H9 (cell line): ENCODE measurements around the gene HSPBP1. TPM values are rescaled to one million over a fixed set of nuclear protein-coding genes. Genes with fewer than 3 reads are reported as not detected.

Source experiments
- DNase-seq: peaks from one replicate; pipeline ENCODE4 v3.0.0-alpha.2; 2017
- H2AFZ ChIP-seq: one replicate; pipeline ENCODE4 v1.6.1; 2013; ENCODE audit warnings: mild to moderate bottlenecking, low read length, control low read depth, moderate library complexity
- H2AK5ac ChIP-seq: 2 replicates; pipeline ENCODE4 v1.6.1; 2013; ENCODE audit warnings: low read length, control low read depth, mixed read lengths; ENCODE audit not compliant: insufficient read length
- H2BK120ac ChIP-seq: one replicate; pipeline ENCODE4 v1.6.1; 2013; ENCODE audit warnings: low read depth, mild to moderate bottlenecking, low read length, control low read depth, inconsistent platforms; ENCODE audit not compliant: poor library complexity, severe bottlenecking
- H2BK12ac ChIP-seq: 2 replicates; pipeline ENCODE4 v1.6.1; 2013; ENCODE audit warnings: low read length, control low read depth, mixed read lengths, low read depth; ENCODE audit not compliant: insufficient read length
- H2BK15ac ChIP-seq: 2 replicates; pipeline ENCODE4 v1.6.1; 2013; ENCODE audit warnings: low read depth, low read length, control low read depth
- H2BK20ac ChIP-seq: one replicate; pipeline ENCODE4 v1.6.1; 2013; ENCODE audit warnings: low read depth, mild to moderate bottlenecking, low read length, control low read depth, inconsistent platforms; ENCODE audit not compliant: poor library complexity, severe bottlenecking
- H2BK5ac ChIP-seq: 2 replicates; pipeline ENCODE4 v1.6.1; 2013; ENCODE audit warnings: low read length, control low read depth, mixed read lengths; ENCODE audit not compliant: insufficient read length
- H3K14ac ChIP-seq: 2 replicates; pipeline ENCODE4 v1.6.1; 2013; ENCODE audit warnings: low read length, control low read depth; ENCODE audit not compliant: insufficient read depth
- H3K18ac ChIP-seq: 2 replicates; pipeline ENCODE4 v1.6.1; 2013; ENCODE audit warnings: low read depth, mild to moderate bottlenecking, mixed read lengths, low read length, control low read depth; ENCODE audit not compliant: insufficient read length
- H3K23ac ChIP-seq: 2 replicates; pipeline ENCODE4 v1.6.1; 2013; ENCODE audit warnings: low read length, control low read depth, mixed read lengths, low read depth; ENCODE audit not compliant: insufficient read length
- H3K23me2 ChIP-seq: 2 replicates; pipeline ENCODE4 v1.6.1; 2013; ENCODE audit warnings: low read depth, mild to moderate bottlenecking, mixed read lengths, low read length, control low read depth; ENCODE audit not compliant: insufficient read length, poor library complexity, severe bottlenecking
- H3K27ac ChIP-seq: 2 replicates; pipeline ENCODE4 v1.5.1; 2013; ENCODE audit warnings: low read length, control low read depth, mixed read lengths, low read depth; ENCODE audit not compliant: insufficient read length
- H3K27me3 ChIP-seq: 2 replicates; pipeline ENCODE4 v1.6.1; 2013; ENCODE audit warnings: low read length, control low read depth, inconsistent platforms; ENCODE audit not compliant: insufficient read depth
- H3K4ac ChIP-seq: 2 replicates; pipeline ENCODE4 v1.6.1; 2013; ENCODE audit warnings: low read depth, mild to moderate bottlenecking, control low read depth, inconsistent platforms, low read length, moderate library complexity
- H3K4me1 ChIP-seq: 2 replicates; pipeline ENCODE4 v1.6.1; 2013; ENCODE audit warnings: low read length, control low read depth, inconsistent platforms; ENCODE audit not compliant: insufficient read depth
- H3K4me2 ChIP-seq: 2 replicates; pipeline ENCODE4 v1.6.1; 2013; ENCODE audit warnings: low read length, control low read depth, mixed read lengths; ENCODE audit not compliant: insufficient read length, insufficient read depth
- H3K56ac ChIP-seq: 2 replicates; pipeline ENCODE4 v1.6.1; 2013; ENCODE audit warnings: low read depth, mild to moderate bottlenecking, mixed read lengths, low read length, control low read depth; ENCODE audit not compliant: insufficient read length
- H3K79me1 ChIP-seq: 2 replicates; pipeline ENCODE4 v1.6.1; 2013; ENCODE audit warnings: low read depth, mild to moderate bottlenecking, moderate library complexity, low read length, control low read depth, inconsistent platforms; ENCODE audit not compliant: insufficient read depth, poor library complexity, severe bottlenecking
- H3K79me2 ChIP-seq: 2 replicates; pipeline ENCODE4 v1.6.1; 2013; ENCODE audit warnings: low read length, control low read depth, inconsistent platforms; ENCODE audit not compliant: insufficient read depth
- H3K9ac ChIP-seq: 2 replicates; pipeline ENCODE4 v1.6.1; 2013; ENCODE audit warnings: low read length, control low read depth, mixed read lengths; ENCODE audit not compliant: insufficient read length; ENCODE audit errors: extremely low read depth
- H3K9me3 ChIP-seq: one replicate; pipeline ENCODE4 v1.6.1; 2013; ENCODE audit warnings: low read depth, low read length, inconsistent platforms; ENCODE audit not compliant: control insufficient read depth
- H3T11ph ChIP-seq: one replicate; pipeline ENCODE4 v1.6.1; 2013; ENCODE audit warnings: mild to moderate bottlenecking, low read length, control low read depth, inconsistent platforms
- H4K20me1 ChIP-seq: one replicate; pipeline ENCODE4 v1.6.1; 2013; ENCODE audit not compliant: control insufficient read depth, insufficient read length, insufficient read depth
- H4K5ac ChIP-seq: 2 replicates; pipeline ENCODE4 v1.6.1; 2013; ENCODE audit warnings: low read depth, mild to moderate bottlenecking, mixed read lengths, low read length, control low read depth; ENCODE audit not compliant: insufficient read length
- H4K8ac ChIP-seq: replicated peaks from 2 replicates; pipeline ENCODE4 v1.6.1; 2013; ENCODE audit warnings: low read length, control low read depth, mixed read lengths, low read depth; ENCODE audit not compliant: insufficient read length
- H4K91ac ChIP-seq: 2 replicates; pipeline ENCODE4 v1.6.1; 2013; ENCODE audit warnings: low read depth, mild to moderate bottlenecking, moderate library complexity, mixed read lengths, low read length, control low read depth; ENCODE audit not compliant: insufficient read length
- H3K27ac Mint-ChIP-seq, 3 experiments: 2 replicates in 2 of 3; 3 replicates in 1 of 3; pipeline ENCODE4 v1.8.0; 2020 to 2021; ENCODE audit warnings: mixed read lengths in 3 of 3, mild to moderate bottlenecking in 1 of 3, moderate library complexity in 1 of 3
- H3K27me3 Mint-ChIP-seq: 2 replicates; pipeline ENCODE4 v1.8.0; 2021; ENCODE audit warnings: low read depth, mild to moderate bottlenecking, moderate library complexity, mixed read lengths
- H3K36me3 Mint-ChIP-seq, 3 experiments: 2 replicates in 2 of 3; 3 replicates in 1 of 3; pipeline ENCODE4 v1.8.0; 2020 to 2021; ENCODE audit warnings: low read depth in 3 of 3, mixed read lengths in 3 of 3; ENCODE audit not compliant: insufficient read depth in 1 of 3
- H3K4me1 Mint-ChIP-seq, 2 experiments: 2 replicates each; pipeline ENCODE4 v1.8.0; 2020; ENCODE audit warnings: mixed read lengths in 2 of 2
- H3K4me3 Mint-ChIP-seq, 2 experiments: 2 replicates in 1 of 2; 3 replicates in 1 of 2; pipeline ENCODE4 v1.8.0; 2020 to 2021; ENCODE audit warnings: mild to moderate bottlenecking in 2 of 2, mixed read lengths in 2 of 2, moderate library complexity in 1 of 2
- H3K9me3 Mint-ChIP-seq, 2 experiments: 2 replicates in 1 of 2; 3 replicates in 1 of 2; pipeline ENCODE4 v1.8.0; 2020; ENCODE audit warnings: mild to moderate bottlenecking in 2 of 2, mixed read lengths in 2 of 2, moderate library complexity in 1 of 2
- WGBS: extraction: QIAGEN DNeasy Blood & Tissue Kit; methylation state at CpG from one replicate; pipeline ENCODE4 v1.1.7; 2013; ENCODE audit warnings: missing lambda C conversion rate, low lambda C conversion rate, mixed read lengths; ENCODE audit not compliant: insufficient read length; ENCODE audit errors: extremely low coverage; 5-methylcytosine and 5-hydroxymethylcytosine counted together
- total RNA-seq: library from RNA; stranded (reverse); gene quantifications from 2 replicates; pipeline ENCODE4 v1.2.1, GENCODE V29; 2021
- TF ChIP-seq, protein P1 (sequence below): fragments of 200-600 bp; sonication (generic); conservative IDR thresholded peaks from 3 replicates; pipeline ENCODE4 v1.8.0; 2021; ENCODE audit warnings: antibody characterized with exemption, mild to moderate bottlenecking

The HSPBP1 gene
- total RNA-seq, 1 experiment from 2014 or later = 47.4 TPM

DNA sequence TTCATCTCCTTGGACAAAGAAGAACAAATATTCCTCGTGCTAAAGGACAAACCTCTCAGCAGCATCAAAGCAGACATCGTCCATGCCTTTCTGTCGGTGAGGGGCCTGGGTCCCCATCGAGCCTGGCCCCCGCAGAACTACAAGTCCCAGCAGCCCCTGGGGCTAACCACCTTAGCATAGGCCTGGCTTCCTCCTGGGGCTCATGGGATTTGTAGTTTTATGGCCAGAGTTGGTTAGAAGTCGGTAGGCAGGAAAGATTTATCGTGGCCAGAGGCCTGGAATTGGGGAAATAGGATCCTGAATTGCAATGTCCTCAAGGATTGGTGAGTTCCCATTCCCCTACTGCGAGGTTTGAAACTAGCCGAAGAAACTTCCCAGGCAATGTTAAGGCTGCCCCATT lies 25.6 kb upstream of the HSPBP1 start:
- Mint-ChIP-seq H3K27ac (peak overlapping the region; percentile 70 to 85 (median 82); a peak in 3 of 7 replicates), H3K36me3 (peaks cover 46 to 70% (median 69%) of the 10 kb centered on the region in 3 experiments; a peak in 6 of 7 replicates)
- H2BK15ac ChIP-seq = no peak overlapping the region

More for the DNA sequence above, 25.6 kb upstream of the HSPBP1 start:
- Histone ChIP-seq H2BK5ac (no peak overlapping the region), H3K14ac (no peak overlapping the region), H2BK120ac (no peak overlapping the region), H2BK20ac (no peak overlapping the region), H3K79me2 (no peaks in the 10 kb centered on the region), H3K4me2 (no peak overlapping the region), H3K27ac (no peak overlapping the region), H4K20me1 (no peaks in the 10 kb centered on the region), H3K56ac (no peak overlapping the region), H2AFZ (no peak overlapping the region), H3T11ph (no peak overlapping the region), H3K4me1 (peaks cover 3% of the 10 kb centered on the region; the same call in 1 of the 2 replicates), H3K4ac (no peak overlapping the region), H2BK12ac (no peak overlapping the region), H2AK5ac (no peak overlapping the region), H4K5ac (no peak overlapping the region), H3K79me1 (no peaks in the 10 kb centered on the region), H4K8ac (no peak overlapping the region), H3K9ac (no peak overlapping the region), H4K91ac (no peak overlapping the region), H3K27me3 (no peaks in the 10 kb centered on the region), H3K9me3 (no peaks in the 10 kb centered on the region), H3K23me2 (no peaks in the 10 kb centered on the region), H3K23ac (no peak overlapping the region), H3K18ac (no peak overlapping the region)
- DNase-seq = peak; percentile 69
- Mint-ChIP-seq H3K9me3 (no peaks in the 10 kb centered on the region), H3K27me3 (no peaks in the 10 kb centered on the region; the same call in 1 of the 2 replicates), H3K4me3 (peak overlapping the region in 1 of 2 experiments; percentile 53; a peak in 2 of 5 replicates), H3K4me1 (peaks cover 15 to 24% of the 10 kb centered on the region in 2 experiments)
- no CpG with 5 or more reads among the region's 9 CpGs for WGBS
- TF ChIP-seq, protein P1, sequence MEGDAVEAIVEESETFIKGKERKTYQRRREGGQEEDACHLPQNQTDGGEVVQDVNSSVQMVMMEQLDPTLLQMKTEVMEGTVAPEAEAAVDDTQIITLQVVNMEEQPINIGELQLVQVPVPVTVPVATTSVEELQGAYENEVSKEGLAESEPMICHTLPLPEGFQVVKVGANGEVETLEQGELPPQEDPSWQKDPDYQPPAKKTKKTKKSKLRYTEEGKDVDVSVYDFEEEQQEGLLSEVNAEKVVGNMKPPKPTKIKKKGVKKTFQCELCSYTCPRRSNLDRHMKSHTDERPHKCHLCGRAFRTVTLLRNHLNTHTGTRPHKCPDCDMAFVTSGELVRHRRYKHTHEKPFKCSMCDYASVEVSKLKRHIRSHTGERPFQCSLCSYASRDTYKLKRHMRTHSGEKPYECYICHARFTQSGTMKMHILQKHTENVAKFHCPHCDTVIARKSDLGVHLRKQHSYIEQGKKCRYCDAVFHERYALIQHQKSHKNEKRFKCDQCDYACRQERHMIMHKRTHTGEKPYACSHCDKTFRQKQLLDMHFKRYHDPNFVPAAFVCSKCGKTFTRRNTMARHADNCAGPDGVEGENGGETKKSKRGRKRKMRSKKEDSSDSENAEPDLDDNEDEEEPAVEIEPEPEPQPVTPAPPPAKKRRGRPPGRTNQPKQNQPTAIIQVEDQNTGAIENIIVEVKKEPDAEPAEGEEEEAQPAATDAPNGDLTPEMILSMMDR = no peak
